Adipocyte (in vitro differentiated cells): ENCODE measurements around the gene PGAP6.
"Not testable (repeated sequence)": the region's sequence is repeated elsewhere in the genome, so short reads cannot be mapped to it uniquely, and the experiment has no call there.

Source experiments
- DNase-seq: peaks from one replicate; pipeline ENCODE4 v3.0.0-alpha.2; 2015; ENCODE audit warnings: low read depth
- H3K27me3 ChIP-seq: replicated peaks from 2 replicates; pipeline ENCODE4 v1.7.0; 2013; ENCODE audit warnings: mild to moderate bottlenecking, low read length, moderate library complexity; ENCODE audit not compliant: control insufficient read depth, insufficient read depth
- H3K36me3 ChIP-seq: 2 replicates; pipeline ENCODE4 v1.7.0; 2013; ENCODE audit warnings: low read length, mild to moderate bottlenecking, moderate library complexity; ENCODE audit not compliant: control insufficient read depth, insufficient read depth, severe bottlenecking
- H3K4me1 ChIP-seq: 2 replicates; pipeline ENCODE4 v1.7.0; 2013; ENCODE audit warnings: mild to moderate bottlenecking, low read length, moderate library complexity; ENCODE audit not compliant: control insufficient read depth, insufficient read depth
- H3K4me3 ChIP-seq: 2 replicates; pipeline ENCODE4 v1.7.0; 2013; ENCODE audit warnings: mild to moderate bottlenecking, low read length, moderate library complexity
- H3K9ac ChIP-seq: 2 replicates; pipeline ENCODE4 v1.7.0; 2013; ENCODE audit warnings: mild to moderate bottlenecking, low read length, moderate library complexity
- H3K9me3 ChIP-seq: 2 replicates; pipeline ENCODE4 v1.7.0; 2013; ENCODE audit warnings: mild to moderate bottlenecking, low read length, moderate library complexity; ENCODE audit not compliant: control insufficient read depth

The PGAP6 gene

DNA sequence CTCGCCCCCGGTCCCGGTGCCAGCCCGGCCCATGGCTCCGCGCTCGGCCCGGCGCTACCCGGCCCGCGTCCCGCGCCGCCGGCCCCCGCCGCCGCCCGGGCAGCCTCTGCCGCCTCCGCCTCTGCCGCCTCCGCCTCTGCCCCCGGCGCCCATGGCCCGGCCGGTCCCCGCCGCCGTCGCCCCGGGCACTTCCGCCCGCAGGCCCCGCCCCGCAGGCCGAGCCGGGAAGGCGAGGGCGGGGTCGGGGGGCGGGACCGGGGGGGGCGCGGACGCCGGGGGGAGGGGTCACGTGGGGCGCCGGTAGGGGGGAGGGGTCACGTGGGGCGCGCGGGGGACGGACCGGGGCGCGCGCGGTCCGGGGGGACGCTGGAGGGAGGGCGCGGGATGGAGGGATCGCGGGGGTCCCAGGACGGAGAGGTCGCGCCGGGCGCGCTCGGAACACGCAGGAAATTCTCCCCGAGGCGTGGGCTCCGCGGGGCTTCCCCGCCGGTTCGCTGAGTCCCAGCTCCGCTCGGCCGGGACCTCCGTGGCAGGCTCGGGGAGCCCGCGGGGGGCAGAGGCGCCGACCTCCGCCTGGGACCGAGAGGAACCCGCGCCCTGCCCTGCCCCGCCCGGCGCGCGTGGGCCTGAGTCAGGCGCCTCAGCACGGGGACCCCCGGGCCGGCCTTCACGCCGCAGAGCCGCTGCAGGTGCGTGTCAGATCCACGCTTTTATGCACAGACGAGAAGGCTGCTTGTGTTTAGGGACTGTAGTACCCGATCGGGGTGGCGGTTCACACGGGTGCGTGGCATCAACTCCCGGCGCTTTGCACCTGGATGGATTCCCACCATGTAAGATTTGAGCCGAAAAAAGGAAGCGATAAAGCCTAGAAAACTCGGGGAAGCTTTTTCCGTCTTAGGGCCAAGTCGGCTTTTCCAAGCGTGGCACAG lies at the start of gene PGAP6:
Gene PGAP6 (minus strand): TSS at position 190 of the 929 bp plus-strand sequence. CDS start 157 bp downstream, at position 33.
- Histone ChIP-seq H3K36me3 (no peaks in the 10 kb centered on the region), H3K9me3 (no peaks in the 10 kb centered on the region), H3K4me3 (peak within 1 kb of the TSS; percentile 91), H3K9ac (peak within 1 kb of the TSS; percentile 87), H3K4me1 (peaks cover 3% of the 10 kb centered on the region), H3K27me3 (no peaks in the 10 kb centered on the region)
- DNase-seq, result peak; percentile 88

GRCh38 chr16:430904-431303 lies 49.1 kb upstream of the PGAP6 start:
- H3K4me3 ChIP-seq, result no peak overlapping the region
- no peak for DNase-seq
- H3K36me3 ChIP-seq, result no peaks in the 10 kb centered on the region
- H3K27me3 ChIP-seq, result no peaks in the 10 kb centered on the region
- no peaks in the 10 kb centered on the region for H3K9me3 ChIP-seq
- H3K4me1 ChIP-seq, result peaks cover 13% of the 10 kb centered on the region
- no peak overlapping the region for H3K9ac ChIP-seq

DNA sequence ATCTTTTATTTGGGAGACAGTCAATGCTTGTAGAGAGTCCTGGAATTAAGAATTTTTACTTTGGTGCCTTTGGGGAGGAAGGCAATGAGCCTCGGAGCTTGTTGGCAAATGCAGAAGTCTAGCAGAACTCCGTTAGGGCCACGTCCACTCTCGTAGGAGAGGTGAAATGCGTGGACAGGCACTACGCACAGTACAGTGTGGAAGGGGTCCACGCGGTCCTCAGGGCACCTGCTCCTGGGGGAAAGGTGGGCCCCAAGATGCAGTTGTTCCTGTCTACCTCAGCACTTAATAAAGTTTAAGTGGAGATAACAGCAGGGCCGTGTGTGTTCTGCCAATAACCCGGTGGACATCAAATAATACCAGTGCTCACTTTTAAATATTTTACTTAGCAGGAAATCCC lies 45.5 kb upstream of the PGAP6 start:
- no peak for DNase-seq
- Histone ChIP-seq H3K27me3 (no peaks in the 10 kb centered on the region), H3K36me3 (no peaks in the 10 kb centered on the region), H3K9me3 (no peaks in the 10 kb centered on the region), H3K9ac (peak overlapping the region; percentile 79), H3K4me3 (peak overlapping the region; percentile 89), H3K4me1 (peaks cover 31% of the 10 kb centered on the region)

DNA sequence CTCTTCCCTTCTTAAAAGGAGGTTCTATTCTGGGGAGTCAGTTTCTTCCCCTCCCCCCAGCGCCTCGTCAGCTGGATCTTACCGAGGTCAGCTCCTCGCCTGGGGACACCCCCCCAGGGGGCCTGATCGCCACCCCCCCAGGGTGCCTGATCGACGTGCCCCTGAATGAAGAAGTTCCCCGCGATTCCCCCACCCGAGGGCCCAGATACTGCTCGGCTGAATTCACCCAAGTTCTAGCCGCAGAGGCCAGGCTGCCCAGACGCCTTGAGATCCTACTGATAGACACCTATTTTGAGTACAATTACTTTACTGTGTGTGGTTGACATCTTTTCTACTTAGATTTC lies 45.1 kb upstream of the PGAP6 start:
- H3K4me3 ChIP-seq, result peak overlapping the region; percentile 89
- H3K27me3 ChIP-seq, result no peaks in the 10 kb centered on the region
- H3K9ac ChIP-seq, result peak overlapping the region; percentile 79
- no peaks in the 10 kb centered on the region for H3K36me3 ChIP-seq
- peaks cover 31% of the 10 kb centered on the region for H3K4me1 ChIP-seq
- no peaks in the 10 kb centered on the region for H3K9me3 ChIP-seq
- DNase-seq, result no peak

GRCh38 chr16:426115-426905 lies 44.5 kb upstream of the PGAP6 start:
- H3K27me3 ChIP-seq, result no peaks in the 10 kb centered on the region
- no peaks in the 10 kb centered on the region for H3K9me3 ChIP-seq
- H3K4me3 ChIP-seq, result peak overlapping the region; percentile 89
- DNase-seq, result peak; percentile 49
- no peaks in the 10 kb centered on the region for H3K36me3 ChIP-seq
- H3K4me1 ChIP-seq, result peaks cover 31% of the 10 kb centered on the region
- H3K9ac ChIP-seq, result peak overlapping the region; percentile 79

GRCh38 chr16:425740-426114 lies 43.9 kb upstream of the PGAP6 start:
- Histone ChIP-seq H3K36me3 (no peaks in the 10 kb centered on the region), H3K4me1 (peaks cover 31% of the 10 kb centered on the region), H3K9ac (peak overlapping the region; percentile 79), H3K27me3 (no peaks in the 10 kb centered on the region), H3K4me3 (peak overlapping the region; percentile 89), H3K9me3 (no peaks in the 10 kb centered on the region)
- DNase-seq, result no peak

GRCh38 chr16:425082-425718 lies 43.4 kb upstream of the PGAP6 start, which contains the start of gene RAB11FIP3:
Gene RAB11FIP3, plus strand, starts transcription at chr16:425649. Its CDS starts 358 bp downstream, at chr16:426007.
- Histone ChIP-seq H3K4me1 (peaks cover 31% of the 10 kb centered on the region), H3K4me3 (peak within 1 kb of the TSS; percentile 89)
- DNase-seq, result peak; percentile 89

GRCh38 chr16:424623-425081 lies 42.9 kb upstream of the PGAP6 start:
- H3K4me1 ChIP-seq, result peaks cover 31% of the 10 kb centered on the region
- peak overlapping the region; percentile 82 for H3K4me3 ChIP-seq
- no peaks in the 10 kb centered on the region for H3K36me3 ChIP-seq
- H3K9me3 ChIP-seq, result no peaks in the 10 kb centered on the region
- peak overlapping the region; percentile 85 for H3K9ac ChIP-seq
- peak; percentile 48 for DNase-seq
- no peaks in the 10 kb centered on the region for H3K27me3 ChIP-seq

More at GRCh38 chr16:425082-425718, 43.4 kb upstream of the PGAP6 start, which contains the start of gene RAB11FIP3:
- H3K9me3 ChIP-seq, result no peaks in the 10 kb centered on the region
- H3K9ac ChIP-seq, result peak within 1 kb of the TSS; percentile 85
- no peaks in the 10 kb centered on the region for H3K27me3 ChIP-seq
- H3K36me3 ChIP-seq, result no peaks in the 10 kb centered on the region

DNA sequence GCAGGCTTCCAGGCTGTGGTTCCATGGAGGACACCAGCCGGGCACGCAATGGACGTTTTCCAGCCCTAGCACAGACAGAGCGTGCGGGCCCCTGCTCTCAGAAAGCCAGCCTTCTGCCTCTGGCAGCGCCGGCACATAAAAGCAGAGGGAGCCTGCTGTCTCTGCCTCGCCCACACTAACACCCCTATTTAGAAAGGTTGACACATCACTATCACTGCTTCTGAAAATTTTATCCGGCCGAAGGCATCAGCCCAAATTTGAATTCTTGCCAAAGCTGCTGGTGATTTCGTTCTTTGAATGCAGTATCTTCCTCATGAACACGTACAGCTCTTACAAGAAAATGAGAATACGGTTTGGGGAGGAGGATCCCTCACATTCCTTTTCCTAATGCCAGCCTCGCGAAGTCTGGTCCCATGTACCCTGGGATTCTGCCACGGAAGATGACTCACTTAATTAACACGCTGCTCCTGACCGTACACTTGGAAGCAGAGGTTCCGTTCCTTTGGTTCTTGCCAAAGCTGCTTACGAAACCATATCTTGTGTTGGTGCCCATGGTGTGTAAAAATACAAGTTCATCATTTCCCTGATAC lies 42.4 kb upstream of the PGAP6 start:
- Histone ChIP-seq H3K4me1 (peaks cover 31% of the 10 kb centered on the region), H3K9me3 (no peaks in the 10 kb centered on the region), H3K9ac (peak overlapping the region; percentile 85), H3K36me3 (no peaks in the 10 kb centered on the region), H3K4me3 (peak overlapping the region; percentile 82), H3K27me3 (no peaks in the 10 kb centered on the region)
- DNase-seq, result peak; percentile 91

- not testable (repeated sequence) for H3K36me3 ChIP-seq, H3K4me3 ChIP-seq, H3K27me3 ChIP-seq, DNase-seq, H3K9ac ChIP-seq, H3K9me3 ChIP-seq
- peaks cover 26% of the 10 kb centered on the region for H3K4me1 ChIP-seq
Measured at GRCh38 chr16:422179-422578, 40.4 kb upstream of the PGAP6 start.
